Measurements from ENCODE around the gene ZNF701. TPM values are rescaled to one million over a fixed set of nuclear protein-coding genes. Genes with fewer than 3 reads are reported as not detected.

Gene ZNF701
- total RNA-seq, 1 donor from 2014 or later: 16.2 TPM

GRCh38 chr19:52584736-52585440 lies 14.8 kb downstream of the ZNF701 start:
- H3K4me3 ChIP-seq: no peak overlapping the region

GRCh38 chr19:52585604-52586003 lies 15.5 kb downstream of the ZNF701 start:
- H3K4me2 ChIP-seq: no peak overlapping the region
- no peak overlapping the region for H3K27ac ChIP-seq
- H3K4me3 ChIP-seq: no peak overlapping the region
- no peak overlapping the region for H2AFZ ChIP-seq (replicated peaks)
- no peak overlapping the region for H3K27ac Mint-ChIP-seq
- no peak overlapping the region for H3K9ac ChIP-seq
- H3K36me3 Mint-ChIP-seq: peaks cover 61% of the 10 kb centered on the region
- no peak for DNase-seq (ENCODE audit: low spot score)
- no peaks in the 10 kb centered on the region for H3K9me3 ChIP-seq (ENCODE audit: low read depth)
- H3K27me3 ChIP-seq: no peaks in the 10 kb centered on the region
- no peaks in the 10 kb centered on the region for H3K4me1 ChIP-seq
- no peaks in the 10 kb centered on the region for H3F3A ChIP-seq (ENCODE audit: low read depth)
- no peaks in the 10 kb centered on the region for H3K79me2 ChIP-seq (ENCODE audit: low read depth)
- H3K4me3 Mint-ChIP-seq: no peak overlapping the region
- peaks cover 3% of the 10 kb centered on the region for H3K27me3 Mint-ChIP-seq (ENCODE audit: insufficient read depth, low read depth)
- TF ChIP-seq EZH2 (IDR thresholded peaks at IDR 0.05) (no peak), CTCF (IDR thresholded peaks at IDR 0.05) (no peak), EZH2phosphoT487 (IDR thresholded peaks at IDR 0.05) (no peak)
- H3K4me1 Mint-ChIP-seq: no peaks in the 10 kb centered on the region
- H3K36me3 ChIP-seq: peaks cover 16% of the 10 kb centered on the region
- H3K9me3 Mint-ChIP-seq: peaks cover 47% of the 10 kb centered on the region
- no peaks in the 10 kb centered on the region for H4K20me1 ChIP-seq (ENCODE audit: low read depth)

More at GRCh38 chr19:52584736-52585440, 14.8 kb downstream of the ZNF701 start:
- Mint-ChIP-seq H3K27me3 (ENCODE audit: insufficient read depth, low read depth) (peaks cover 3% of the 10 kb centered on the region), H3K27ac (no peak overlapping the region), H3K36me3 (peaks cover 59% of the 10 kb centered on the region), H3K9me3 (peaks cover 46% of the 10 kb centered on the region), H3K4me1 (no peaks in the 10 kb centered on the region), H3K4me3 (no peak overlapping the region)
- Histone ChIP-seq H3K9me3 (ENCODE audit: low read depth) (no peaks in the 10 kb centered on the region), H3K9ac (no peak overlapping the region), H2AFZ (replicated peaks) (no peak overlapping the region), H3K79me2 (ENCODE audit: low read depth) (no peaks in the 10 kb centered on the region), H3F3A (ENCODE audit: low read depth) (no peaks in the 10 kb centered on the region), H3K4me1 (no peaks in the 10 kb centered on the region), H4K20me1 (ENCODE audit: low read depth) (no peaks in the 10 kb centered on the region), H3K27ac (no peak overlapping the region), H3K36me3 (peaks cover 16% of the 10 kb centered on the region), H3K4me2 (no peak overlapping the region), H3K27me3 (no peaks in the 10 kb centered on the region)
- DNase-seq (ENCODE audit: low spot score): no peak
- no peak for TF ChIP-seq EZH2 (IDR thresholded peaks at IDR 0.05)
- TF ChIP-seq CTCF (IDR thresholded peaks at IDR 0.05): no peak
- no peak for TF ChIP-seq EZH2phosphoT487 (IDR thresholded peaks at IDR 0.05)

- Histone ChIP-seq H3K27ac (no peak overlapping the region), H4K20me1 (ENCODE audit: low read depth) (no peaks in the 10 kb centered on the region), H3K4me3 (no peak overlapping the region), H2AFZ (replicated peaks) (no peak overlapping the region), H3K79me2 (ENCODE audit: low read depth) (no peaks in the 10 kb centered on the region), H3K9me3 (ENCODE audit: low read depth) (no peaks in the 10 kb centered on the region), H3K36me3 (no peaks in the 10 kb centered on the region), H3K4me2 (no peak overlapping the region), H3K9ac (no peak overlapping the region), H3F3A (ENCODE audit: low read depth) (no peaks in the 10 kb centered on the region), H3K4me1 (no peaks in the 10 kb centered on the region), H3K27me3 (no peaks in the 10 kb centered on the region)
- peaks cover 29% of the 10 kb centered on the region for H3K9me3 Mint-ChIP-seq
- TF ChIP-seq CTCF (IDR thresholded peaks at IDR 0.05): peak; percentile 49
- no peak for TF ChIP-seq EZH2phosphoT487 (IDR thresholded peaks at IDR 0.05)
- TF ChIP-seq EZH2 (IDR thresholded peaks at IDR 0.05): no peak
- DNase-seq (ENCODE audit: low spot score): peak; percentile 22
- peaks cover 44% of the 10 kb centered on the region for H3K36me3 Mint-ChIP-seq
- no peaks in the 10 kb centered on the region for H3K4me1 Mint-ChIP-seq
- H3K27me3 Mint-ChIP-seq (ENCODE audit: insufficient read depth, low read depth): peaks cover 2% of the 10 kb centered on the region
- H3K27ac Mint-ChIP-seq: no peak overlapping the region
- H3K4me3 Mint-ChIP-seq: no peak overlapping the region
Observed at GRCh38 chr19:52590728-52591127, 20.6 kb downstream of the ZNF701 start.
